Cardiac septum (tissue), 1 donor: ENCODE measurements around the gene PCDHGB4. TPM values are rescaled to one million over a fixed set of nuclear protein-coding genes. Genes with fewer than 3 reads are reported as not detected.
"Not testable (repeated sequence)": the region's sequence is repeated elsewhere in the genome, so short reads cannot be mapped to it uniquely, and the experiment has no call there.

Experiments used
- DNase-seq: peaks from one replicate; pipeline ENCODE4 v3.0.0-alpha.2; 2020; ENCODE audit warnings: low spot score
- intact Hi-C: fragments of 100-400 bp; cut with DNase I; formaldehyde crosslinking; loops from one replicate; pipeline ENCODE4 v1.14.0; 2022
- total RNA-seq: library from RNA; stranded (reverse); fragmentation: NEBNext Ultra II Directional; extraction: Animal tissue kit (Norgen Biotek cat#: 25700); gene quantifications from one replicate; pipeline ENCODE4 v1.2.1, GENCODE V29; 2021
- donor health status: DM: no; HTN: no; CAD: no.

Gene PCDHGB4
- total RNA-seq, 1 donor from 2014 or later, result 12.5 TPM

GRCh38 chr5:141419074-141419880 lies 31.8 kb downstream of the PCDHGB4 start:
- intact Hi-C loops, result no loop called here

DNA sequence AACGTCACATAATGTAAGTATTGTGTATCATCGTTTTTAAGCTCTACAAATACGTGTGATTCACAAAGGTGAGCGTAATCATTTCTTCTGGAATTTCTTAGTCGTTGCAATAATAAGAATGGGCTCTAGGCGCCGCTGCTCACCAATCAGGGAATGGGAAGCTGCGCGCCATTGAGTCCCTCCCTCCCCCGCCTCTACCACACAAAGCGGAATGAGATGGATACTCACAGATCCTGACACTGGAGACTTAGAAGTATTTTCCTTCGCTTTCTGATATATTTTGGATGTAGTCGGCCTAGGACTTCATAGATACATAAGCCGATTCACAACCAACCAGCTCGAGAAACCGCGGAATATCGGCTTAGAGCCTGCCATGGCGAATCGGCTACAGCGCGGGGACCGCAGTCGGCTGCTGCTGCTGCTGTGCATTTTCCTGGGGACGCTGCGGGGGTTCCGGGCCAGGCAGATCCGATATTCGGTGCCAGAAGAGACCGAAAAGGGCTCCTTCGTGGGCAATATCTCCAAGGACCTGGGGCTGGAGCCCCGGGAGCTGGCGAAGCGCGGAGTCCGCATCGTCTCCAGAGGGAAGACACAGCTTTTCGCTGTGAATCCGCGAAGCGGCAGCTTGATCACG lies 33.5 kb downstream of the PCDHGB4 start, which contains the start of gene PCDHGA11:
TSS of gene PCDHGA11 (plus strand) at position 197 of the 634 bp plus-strand sequence. CDS start at position 374, 177 bp downstream.
- intact Hi-C loops, result no loop called here
- no peak for DNase-seq

More at GRCh38 chr5:141419074-141419880, 31.8 kb downstream of the PCDHGB4 start:
- DNase-seq, result no peak

- DNase-seq, result no peak
- intact Hi-C loops, result no loop called here
These were observed 34.0 kb downstream of the PCDHGB4 start for GRCh38 chr5:141421489-141421855.

DNA sequence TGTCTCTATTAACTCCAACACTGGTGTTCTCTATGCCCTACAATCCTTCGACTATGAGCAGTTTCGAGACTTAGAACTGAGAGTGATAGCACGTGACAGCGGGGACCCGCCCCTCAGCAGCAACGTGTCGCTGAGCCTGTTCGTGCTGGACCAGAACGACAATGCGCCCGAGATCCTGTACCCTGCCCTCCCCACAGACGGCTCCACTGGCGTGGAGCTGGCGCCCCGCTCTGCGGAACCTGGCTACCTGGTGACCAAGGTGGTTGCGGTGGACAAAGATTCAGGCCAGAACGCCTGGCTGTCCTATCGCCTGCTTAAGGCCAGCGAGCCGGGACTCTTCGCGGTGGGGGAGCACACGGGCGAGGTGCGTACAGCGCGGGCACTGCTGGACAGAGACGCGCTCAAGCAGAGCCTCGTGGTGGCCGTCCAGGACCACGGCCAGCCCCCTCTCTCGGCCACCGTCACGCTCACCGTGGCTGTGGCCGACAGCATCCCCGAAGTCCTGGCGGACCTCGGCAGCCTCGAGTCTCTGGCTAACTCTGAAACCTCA lies 35.3 kb downstream of the PCDHGB4 start:
- no peak for DNase-seq
- intact Hi-C loops, result no loop called here

GRCh38 chr5:141427783-141428426 lies 40.4 kb downstream of the PCDHGB4 start:
- no peak for DNase-seq
- intact Hi-C loops, result no loop called here

GRCh38 chr5:141430332-141431113 lies 43.0 kb downstream of the PCDHGB4 start, which contains the start of gene PCDHGA12:
PCDHGA12 (plus strand) TSS chr5:141430507; CDS start chr5:141430760, 253 bp downstream.
- intact Hi-C loops, result loop anchor here (5.0 kb wide), 1 partner anchor 92 kb away; no protein-coding TSS in a partner anchor
- DNase-seq, result no peak

- DNase-seq, result no peak
- intact Hi-C loops, result loop anchor here (5.0 kb wide), 1 partner anchor 91 kb away; no protein-coding TSS in a partner anchor
These were observed 43.8 kb downstream of the PCDHGB4 start for GRCh38 chr5:141431286-141431685.

GRCh38 chr5:141432308-141432707 lies 44.8 kb downstream of the PCDHGB4 start:
- intact Hi-C loops, result loop anchor here (5.0 kb wide), 1 partner anchor 90 kb away; no protein-coding TSS in a partner anchor
- not testable (repeated sequence) for DNase-seq

GRCh38 chr5:141432726-141433125 lies 45.2 kb downstream of the PCDHGB4 start:
- DNase-seq, result not testable (repeated sequence)
- intact Hi-C loops, result loop anchor here (5.0 kb wide), 1 partner anchor 90 kb away; no protein-coding TSS in a partner anchor

DNA sequence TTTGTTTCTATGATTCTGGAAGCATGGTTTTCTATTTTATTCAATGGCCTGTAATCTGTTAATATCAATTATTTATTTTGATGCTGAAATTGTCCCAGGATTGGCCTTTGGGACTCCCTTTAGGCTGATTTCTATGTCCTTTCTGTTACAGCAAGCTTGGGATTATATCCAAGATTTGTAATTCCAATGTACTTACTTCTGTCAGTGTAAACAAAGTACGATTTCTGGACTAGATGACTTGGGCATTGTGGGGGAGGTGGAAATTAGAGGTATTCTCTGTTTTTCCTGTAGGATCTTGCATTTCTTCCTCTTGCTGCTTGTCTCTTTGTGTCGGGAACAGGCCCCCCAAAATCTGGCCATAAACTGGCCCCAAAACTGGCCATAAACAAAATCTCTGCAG lies 46.5 kb downstream of the PCDHGB4 start:
- DNase-seq, result no peak
- intact Hi-C loops, result loop anchor here (5.0 kb wide), 1 partner anchor 88 kb away; no protein-coding TSS in a partner anchor

DNA sequence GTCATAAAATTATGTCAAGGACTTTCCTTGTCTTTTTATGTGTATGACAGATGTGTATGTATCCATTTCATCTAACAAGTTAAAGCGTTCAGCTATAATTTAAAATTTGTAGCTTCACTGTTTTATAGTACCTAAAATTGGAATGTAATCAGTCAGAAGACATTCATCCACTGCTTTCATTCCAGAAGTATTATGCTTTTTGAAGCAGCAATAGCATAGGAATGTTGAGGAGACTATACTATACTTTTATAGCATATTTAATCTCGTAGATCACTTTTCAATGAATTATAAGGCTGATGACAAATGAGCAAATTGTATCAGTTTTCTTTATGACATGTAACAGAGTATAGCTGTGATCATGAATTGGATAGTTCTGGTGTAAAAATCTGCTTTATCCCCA lies 49.7 kb downstream of the PCDHGB4 start:
- intact Hi-C loops, result no loop called here
- no peak for DNase-seq

- intact Hi-C loops, result loop anchor here (5.0 kb wide), 1 partner anchor 38 kb away; the partner anchor contains the start of gene PCDHGC3
- no peak for DNase-seq
These were observed 52.1 kb downstream of the PCDHGB4 start for GRCh38 chr5:141439411-141440141.

Other genes with a start within 250 kb of the PCDHGB4 start
- 0.57 TPM for gene PCDHB6, start 237.6 kb upstream of the PCDHGB4 start, total RNA-seq
- 0.67 TPM for gene PCDHB7, start 215.1 kb upstream of the PCDHGB4 start, total RNA-seq
- gene PCDHB8, start 209.9 kb upstream of the PCDHGB4 start, total RNA-seq, result 2.3 TPM
- gene PCDHB16, start 205.3 kb upstream of the PCDHGB4 start, total RNA-seq, result 2.2 TPM
- 1.3 TPM for gene PCDHB9, start 200.5 kb upstream of the PCDHGB4 start, total RNA-seq
- gene PCDHB10, start 195.3 kb upstream of the PCDHGB4 start, total RNA-seq, result 0.94 TPM
- 1.9 TPM for gene PCDHB11, start 188.1 kb upstream of the PCDHGB4 start, total RNA-seq
- 1.1 TPM for gene PCDHB12, start 179.0 kb upstream of the PCDHGB4 start, total RNA-seq
- gene PCDHB13, start 173.8 kb upstream of the PCDHGB4 start, total RNA-seq, result 4.8 TPM
- 4.4 TPM for gene PCDHB14, start 164.4 kb upstream of the PCDHGB4 start, total RNA-seq
- 9.9 TPM for gene PCDHB15, start 142.3 kb upstream of the PCDHGB4 start, total RNA-seq
- not detected for gene SLC25A2, start 83.6 kb upstream of the PCDHGB4 start, total RNA-seq
- gene TAF7, start 66.9 kb upstream of the PCDHGB4 start, total RNA-seq, result 116 TPM
- gene PCDHGA1, start 57.2 kb upstream of the PCDHGB4 start, total RNA-seq, result 4.6 TPM
- gene PCDHGA2, start 48.9 kb upstream of the PCDHGB4 start, total RNA-seq, result 17.3 TPM
- 22.9 TPM for gene PCDHGA3, start 43.9 kb upstream of the PCDHGB4 start, total RNA-seq
- gene PCDHGB1, start 37.6 kb upstream of the PCDHGB4 start, total RNA-seq, result 12.6 TPM
- gene PCDHGA4, start 32.7 kb upstream of the PCDHGB4 start, total RNA-seq, result 15.6 TPM
- gene PCDHGB2, start 27.7 kb upstream of the PCDHGB4 start, total RNA-seq, result 16.2 TPM
- 9.7 TPM for gene PCDHGA5, start 23.5 kb upstream of the PCDHGB4 start, total RNA-seq
- gene PCDHGB3, start 17.5 kb upstream of the PCDHGB4 start, total RNA-seq, result 14.2 TPM
- 11.5 TPM for gene PCDHGA6, start 13.8 kb upstream of the PCDHGB4 start, total RNA-seq
- gene PCDHGA7, start 5.0 kb upstream of the PCDHGB4 start, total RNA-seq, result 11.8 TPM
- gene PCDHGA8, start 4.9 kb downstream of the PCDHGB4 start, total RNA-seq, result 14.0 TPM
- gene PCDHGB5, start 10.2 kb downstream of the PCDHGB4 start, total RNA-seq, result 13.9 TPM
- gene PCDHGA9, start 15.1 kb downstream of the PCDHGB4 start, total RNA-seq, result 9.6 TPM
- 11.9 TPM for gene PCDHGB6, start 20.3 kb downstream of the PCDHGB4 start, total RNA-seq
- gene PCDHGA10, start 25.3 kb downstream of the PCDHGB4 start, total RNA-seq, result 11.0 TPM
- gene PCDHGB7, start 30.0 kb downstream of the PCDHGB4 start, total RNA-seq, result 16.4 TPM
- gene PCDHGA11, start 33.4 kb downstream of the PCDHGB4 start, total RNA-seq, result 9.6 TPM
- 10.3 TPM for gene PCDHGA12, start 42.8 kb downstream of the PCDHGB4 start, total RNA-seq
- gene PCDHGC3, start 88.3 kb downstream of the PCDHGB4 start, total RNA-seq, result 16.9 TPM
- 5.8 TPM for gene PCDHGC4, start 97.3 kb downstream of the PCDHGB4 start, total RNA-seq
- 6.1 TPM for gene PCDHGC5, start 101.4 kb downstream of the PCDHGB4 start, total RNA-seq
- gene DIAPH1, start 231.3 kb downstream of the PCDHGB4 start, total RNA-seq, result 77.7 TPM
- gene HDAC3, start 249.2 kb downstream of the PCDHGB4 start, total RNA-seq, result 34.1 TPM
- gene RELL2, start 249.3 kb downstream of the PCDHGB4 start, total RNA-seq, result 0.70 TPM